K562 (cell line): ENCODE results near the gene OSBPL10.

Source experiments
- BRF1 ChIP-seq: IDR thresholded peaks from 3 replicates; pipeline ENCODE4 v1.6.1; 2011; ENCODE audit warnings: borderline replicate concordance, mild to moderate bottlenecking; ENCODE audit not compliant: insufficient read length; ENCODE audit errors: extremely low read depth
- CHD4 ChIP-seq: fragments of 200-600 bp; sonication (generic); IDR thresholded peaks from 3 replicates; pipeline ENCODE4 v1.6.1; 2012; ENCODE audit warnings: low read depth, mild to moderate bottlenecking, mixed read lengths, low read length, inconsistent platforms; ENCODE audit not compliant: insufficient read depth, insufficient replicate concordance, poor library complexity, severe bottlenecking
- EZH2 ChIP-seq: IDR thresholded peaks from 2 replicates; pipeline ENCODE4 v1.6.1; 2012; ENCODE audit warnings: low read depth, mild to moderate bottlenecking, inconsistent platforms, low read length, borderline replicate concordance
- IRF2 ChIP-seq: sonication (generic); formaldehyde crosslinking; IDR thresholded peaks from 2 replicates; pipeline ENCODE4 v1.8.1; 2022; ENCODE audit warnings: mild to moderate bottlenecking, missing genetic modification reagents
- SMC3 ChIP-seq: conservative IDR thresholded peaks from 2 replicates; pipeline ENCODE4 v1.6.1; 2011; ENCODE audit warnings: low read depth, low read length, improper control_type of control experiment; ENCODE audit not compliant: insufficient read depth
- SNIP1 ChIP-seq: fragments of 450-650 bp; IDR thresholded peaks from 2 replicates; pipeline ENCODE4 v1.7.1; 2017; ENCODE audit warnings: low read depth, mild to moderate bottlenecking
- TF ChIP-seq, protein P1 (sequence below): fragments of 450-650 bp; conservative IDR thresholded peaks from 2 replicates; pipeline ENCODE4 v1.6.1; 2016; ENCODE audit warnings: missing genetic modification characterization, low read depth, mild to moderate bottlenecking, control low read depth, missing compliant biosample characterization

DNA sequence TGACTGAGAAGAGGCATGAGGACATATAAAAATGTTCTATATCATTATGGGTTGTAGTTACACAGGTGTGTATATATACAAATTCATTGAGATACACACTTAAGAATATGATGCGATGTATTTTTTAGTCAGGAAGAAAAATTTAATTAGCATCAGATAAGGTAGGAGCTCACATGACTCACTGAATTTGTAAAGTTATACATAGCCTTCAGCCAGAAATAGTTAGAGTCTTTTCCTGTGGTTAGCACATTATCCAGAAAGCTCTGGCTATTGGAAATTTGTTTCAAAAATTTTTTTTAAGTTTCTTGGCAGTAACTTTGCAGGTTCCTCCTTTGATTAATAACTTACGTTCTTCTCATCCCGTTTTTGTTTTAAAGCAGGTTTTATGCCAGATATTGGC, 359.7 kb downstream of the OSBPL10 start:
- TF ChIP-seq BRF1 (no peak), IRF2 (CRISPR knock-in tag) (no peak), CHD4 (no peak), SMC3 (no peak), SNIP1 (no peak), EZH2 (no peak)
- TF ChIP-seq, protein P1, sequence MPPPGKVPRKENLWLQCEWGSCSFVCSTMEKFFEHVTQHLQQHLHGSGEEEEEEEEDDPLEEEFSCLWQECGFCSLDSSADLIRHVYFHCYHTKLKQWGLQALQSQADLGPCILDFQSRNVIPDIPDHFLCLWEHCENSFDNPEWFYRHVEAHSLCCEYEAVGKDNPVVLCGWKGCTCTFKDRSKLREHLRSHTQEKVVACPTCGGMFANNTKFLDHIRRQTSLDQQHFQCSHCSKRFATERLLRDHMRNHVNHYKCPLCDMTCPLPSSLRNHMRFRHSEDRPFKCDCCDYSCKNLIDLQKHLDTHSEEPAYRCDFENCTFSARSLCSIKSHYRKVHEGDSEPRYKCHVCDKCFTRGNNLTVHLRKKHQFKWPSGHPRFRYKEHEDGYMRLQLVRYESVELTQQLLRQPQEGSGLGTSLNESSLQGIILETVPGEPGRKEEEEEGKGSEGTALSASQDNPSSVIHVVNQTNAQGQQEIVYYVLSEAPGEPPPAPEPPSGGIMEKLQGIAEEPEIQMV (tag): no peak
